Stimulated activated naive CD4-positive, alpha-beta T cell treated with Interleukin-2 at 50 U/mL for 16 hours (primary cell): Measurements from ENCODE around the gene SH3YL1.

Experiments
- DNase-seq: peaks from one replicate; lab custom pipeline; 2025; lab: John Stamatoyannopoulos, UW

The SH3YL1 gene

DNA sequence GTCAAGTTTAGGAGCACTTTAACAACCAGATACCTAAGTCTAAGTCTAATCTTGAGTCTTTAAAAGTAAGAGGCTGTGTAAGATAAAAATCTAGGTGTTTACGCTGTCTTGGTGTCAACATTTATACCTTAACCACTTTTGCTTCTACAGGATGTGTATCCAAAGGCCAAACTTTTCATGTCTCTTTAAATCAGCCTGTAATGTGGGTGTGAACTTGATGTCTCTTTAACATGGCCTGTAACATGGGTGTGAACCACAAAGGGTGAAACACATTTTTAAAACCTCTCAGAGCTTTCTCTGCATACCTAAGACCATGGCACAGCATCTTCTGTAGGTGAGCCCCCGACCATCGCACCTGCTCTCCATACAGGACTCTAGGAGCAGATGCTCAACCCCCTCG is 40.4 kb downstream of the SH3YL1 start:
- DNase-seq: no peak

DNA sequence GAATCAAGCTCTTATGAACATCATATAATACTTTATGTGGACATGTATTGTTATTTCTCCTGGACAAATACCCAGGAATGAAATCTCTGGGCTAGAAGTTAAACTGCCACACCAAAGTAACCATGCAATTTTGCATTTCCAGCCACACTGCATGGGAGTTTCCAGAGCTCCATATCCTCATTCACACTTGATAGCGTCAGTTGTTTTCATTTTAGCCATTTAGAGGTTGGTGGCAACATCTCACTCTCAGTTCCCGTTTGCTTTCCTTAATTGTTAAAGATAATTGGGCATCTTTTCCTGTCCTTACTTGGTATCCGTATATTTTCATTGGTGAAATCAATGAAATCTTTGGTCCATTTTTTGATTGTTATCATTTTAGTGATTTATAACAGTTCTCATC is 47.8 kb downstream of the SH3YL1 start:
- no peak for DNase-seq

DNA sequence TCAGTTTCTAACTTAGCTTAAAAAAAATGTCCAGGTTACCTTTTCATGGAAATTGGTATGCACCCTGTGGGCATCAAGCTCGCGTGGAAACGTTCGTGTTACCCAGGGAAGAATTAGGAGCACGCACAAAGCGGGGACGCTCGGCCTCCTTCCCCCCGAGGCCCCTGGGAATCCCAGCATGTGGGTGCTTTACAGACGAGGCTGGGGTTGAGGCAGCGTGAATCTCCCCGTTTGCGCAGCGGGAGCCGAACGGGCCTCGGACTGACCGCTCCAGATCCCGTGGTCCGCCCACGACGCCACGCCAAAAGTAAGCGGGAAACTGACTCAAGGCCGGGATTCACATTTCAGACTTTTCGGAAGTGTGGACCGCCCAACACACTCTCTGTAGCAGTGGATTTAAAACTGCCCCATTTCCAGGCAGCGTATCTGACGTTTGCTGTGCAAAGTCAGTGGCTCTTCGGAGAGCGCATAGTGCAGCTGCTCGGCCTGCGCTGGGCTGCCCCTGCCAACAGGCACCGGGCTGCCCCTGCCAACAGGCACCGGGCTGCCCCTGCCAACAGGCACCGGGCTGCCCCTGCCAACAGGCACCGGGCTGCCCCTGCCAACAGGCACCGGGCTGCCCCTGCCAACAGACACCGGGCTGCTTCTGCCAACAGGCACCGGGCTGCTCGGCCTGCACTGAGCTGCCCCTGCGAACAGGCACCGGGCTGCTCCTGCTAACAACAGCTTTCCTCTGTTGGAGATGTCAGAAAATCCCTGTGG is 49.7 kb downstream of the SH3YL1 start:
- no peak for DNase-seq

DNA sequence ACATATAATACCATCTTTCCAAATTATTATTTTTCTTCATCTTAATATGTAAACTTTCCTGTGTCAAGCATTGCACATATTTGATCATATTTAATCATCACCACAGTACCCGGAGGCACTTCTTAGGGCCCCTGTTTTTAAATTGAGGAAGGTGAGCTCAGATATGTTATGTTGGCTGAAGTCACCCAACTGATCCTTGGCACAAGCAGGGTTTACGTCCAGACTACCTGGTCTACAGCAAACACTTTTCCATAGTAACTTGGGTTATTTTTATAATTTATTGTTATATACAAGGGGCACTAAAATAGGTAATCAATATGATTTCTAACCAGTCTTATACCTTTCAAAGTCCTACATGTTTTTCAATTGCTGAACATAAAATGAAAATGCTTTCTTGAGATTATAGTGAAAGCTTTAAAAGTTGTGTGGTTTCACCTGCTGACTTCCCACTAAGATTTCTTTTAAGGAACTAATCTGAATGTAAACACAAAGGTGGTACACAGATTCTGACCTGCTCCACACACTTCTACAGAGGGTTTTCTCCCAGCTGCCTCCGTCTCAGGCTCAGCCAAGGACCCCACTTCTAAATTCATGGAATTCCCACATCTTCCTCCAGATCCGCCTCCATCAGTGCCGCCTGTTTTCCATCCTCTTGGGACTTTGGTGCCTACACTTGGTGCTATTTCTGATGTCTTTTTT is 52.2 kb downstream of the SH3YL1 start:
- DNase-seq: no peak

DNA sequence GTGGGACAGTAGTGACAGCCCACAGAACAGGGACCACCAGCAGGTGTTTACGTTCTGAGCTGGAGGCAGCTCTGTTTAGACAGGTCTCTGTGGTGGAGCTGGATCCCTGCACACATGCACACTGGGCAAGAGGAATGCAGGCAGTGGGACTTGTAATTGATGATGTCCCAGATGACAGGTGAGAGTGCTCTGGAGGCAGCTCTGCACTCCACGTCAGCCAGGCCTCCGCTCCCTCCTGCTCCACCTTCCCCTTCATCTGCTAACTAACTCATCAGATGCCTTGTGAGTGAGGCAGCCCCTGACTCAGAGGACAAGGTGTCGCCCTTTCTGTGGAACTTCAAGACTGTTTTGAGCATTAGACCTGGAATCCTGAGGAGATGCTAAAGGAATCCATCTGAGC is 53.2 kb downstream of the SH3YL1 start:
- DNase-seq: no peak

DNA sequence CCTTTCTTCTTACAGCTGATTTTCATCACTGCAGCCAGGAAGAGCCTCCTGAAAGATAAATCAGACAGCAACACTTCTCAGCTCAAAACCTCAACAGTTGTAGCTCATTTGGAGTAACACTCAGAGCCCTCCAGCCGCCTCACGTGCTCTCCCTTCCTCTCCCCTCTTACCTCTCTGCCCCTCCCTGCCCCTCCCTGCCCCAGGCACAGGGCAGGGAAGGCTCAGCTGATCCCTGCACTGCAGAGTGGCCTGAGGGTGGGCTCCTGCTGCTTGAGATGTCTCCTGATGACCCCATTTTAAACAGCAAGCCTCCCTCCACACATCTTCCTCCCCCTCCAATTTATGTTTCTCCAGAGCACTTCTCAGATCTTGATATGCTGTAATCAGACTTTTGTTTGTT is 54.4 kb downstream of the SH3YL1 start:
- no peak for DNase-seq

DNA sequence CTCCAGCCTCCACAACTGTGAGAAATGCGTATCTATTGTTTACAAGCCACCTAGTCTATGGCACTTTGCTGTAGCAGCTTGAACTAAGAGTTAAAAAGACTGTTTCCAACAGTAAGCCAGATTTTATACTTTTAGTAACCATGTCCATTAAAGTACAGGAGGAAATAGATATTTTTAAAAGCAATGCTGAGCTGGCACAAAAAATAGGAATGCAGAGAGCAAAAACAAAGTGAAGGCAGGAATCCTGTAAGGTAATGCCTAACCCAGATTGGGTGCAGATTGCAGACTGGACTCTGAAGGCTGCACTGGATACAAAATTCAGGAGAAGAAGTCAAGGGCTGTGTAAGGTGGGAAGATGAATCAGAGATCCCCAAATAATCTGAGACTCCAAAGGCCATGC is 55.5 kb downstream of the SH3YL1 start:
- no peak for DNase-seq

DNA sequence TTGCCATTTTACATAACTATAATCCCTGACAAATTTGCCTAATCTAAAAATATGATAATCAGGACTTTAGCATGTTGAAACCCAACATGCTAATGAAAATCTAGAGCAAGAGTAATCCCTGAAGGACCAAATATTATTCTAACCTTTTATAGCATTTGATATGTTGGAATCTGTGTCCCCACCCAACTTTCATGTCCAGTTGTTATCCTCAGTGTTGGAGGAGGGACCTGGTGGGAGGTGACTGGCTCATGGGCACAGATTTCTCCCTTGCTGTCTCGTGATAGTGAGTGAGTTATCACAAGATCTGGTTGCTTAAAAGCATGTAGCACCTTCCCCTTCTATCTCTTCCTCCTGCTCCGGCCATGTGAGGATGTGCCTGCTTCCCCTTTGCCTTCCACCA is 59.8 kb downstream of the SH3YL1 start:
- DNase-seq: no peak

DNA sequence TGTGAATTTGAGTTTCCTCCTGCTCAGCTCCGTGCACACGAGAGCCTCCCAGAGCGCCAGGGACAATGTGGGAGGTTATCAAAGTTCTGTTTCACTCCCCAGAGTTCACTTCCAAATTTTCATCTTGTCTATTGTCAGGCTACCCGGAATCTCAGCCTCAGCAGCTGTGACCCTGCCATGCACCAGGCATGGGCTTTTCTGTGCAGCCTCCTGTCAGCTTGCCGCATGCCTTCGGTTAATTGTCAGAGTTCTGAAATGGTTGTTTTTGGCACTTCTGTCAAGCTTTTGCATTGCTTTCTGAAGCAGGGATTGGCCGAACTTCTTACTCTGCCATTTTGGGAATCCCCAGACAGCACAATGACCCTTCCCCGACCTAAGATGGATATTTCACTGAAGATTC is 60.4 kb downstream of the SH3YL1 start:
- no peak for DNase-seq

DNA sequence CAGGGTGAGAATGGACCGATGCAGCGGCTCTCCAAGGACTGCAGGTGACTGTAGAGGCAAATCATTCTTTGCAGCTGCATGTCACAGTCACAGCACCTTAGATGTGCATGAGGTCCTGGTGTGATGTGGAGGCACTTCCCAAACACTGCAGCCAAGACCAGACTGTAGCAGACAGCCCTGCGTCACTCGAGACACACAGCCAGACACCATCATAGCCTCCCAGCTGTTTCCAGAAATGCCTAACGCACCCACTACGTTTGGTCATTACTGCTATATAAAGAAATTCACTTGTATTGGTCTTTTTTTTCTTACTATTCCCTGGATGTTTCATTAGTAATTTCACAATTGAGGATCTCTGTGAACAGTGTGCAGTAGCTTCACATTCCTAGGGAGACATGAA is 60.9 kb downstream of the SH3YL1 start:
- no peak for DNase-seq

DNA sequence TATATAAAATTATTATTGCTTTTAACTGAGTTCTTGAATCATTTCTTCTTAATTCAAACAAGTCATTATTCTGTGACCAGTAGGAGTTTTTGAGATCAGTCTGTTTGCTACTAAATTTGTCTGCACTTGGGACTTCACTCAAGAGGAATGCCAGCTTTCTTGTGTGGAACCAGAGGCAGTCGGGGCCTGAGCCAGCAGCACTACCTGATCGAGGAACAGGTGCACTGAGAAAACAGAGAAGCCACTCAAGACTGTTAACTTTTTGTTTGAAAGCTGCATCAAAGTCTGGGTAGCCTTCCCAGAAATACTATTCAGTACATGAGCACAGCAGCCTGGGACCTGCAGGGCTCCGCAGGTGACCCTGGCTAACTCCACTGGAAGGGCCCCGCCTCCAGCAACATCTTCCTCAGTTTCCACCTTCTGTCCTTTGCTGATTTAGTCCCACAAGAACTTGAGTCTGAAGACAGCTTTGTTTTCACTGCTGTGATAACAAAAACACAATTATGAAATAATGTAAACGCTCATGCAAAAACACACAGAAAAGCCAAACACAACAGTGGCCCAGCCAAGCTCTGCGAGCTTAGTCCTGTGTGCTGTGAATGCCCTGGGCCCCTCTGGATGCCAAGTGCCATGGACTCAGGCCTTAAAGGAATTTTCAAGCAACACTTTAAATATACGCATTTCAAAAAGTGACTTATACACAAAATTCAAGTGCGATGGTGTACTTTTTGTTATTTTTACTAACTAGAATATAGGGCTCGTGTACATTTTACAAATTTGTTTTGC is 62.0 kb downstream of the SH3YL1 start:
- no peak for DNase-seq

DNA sequence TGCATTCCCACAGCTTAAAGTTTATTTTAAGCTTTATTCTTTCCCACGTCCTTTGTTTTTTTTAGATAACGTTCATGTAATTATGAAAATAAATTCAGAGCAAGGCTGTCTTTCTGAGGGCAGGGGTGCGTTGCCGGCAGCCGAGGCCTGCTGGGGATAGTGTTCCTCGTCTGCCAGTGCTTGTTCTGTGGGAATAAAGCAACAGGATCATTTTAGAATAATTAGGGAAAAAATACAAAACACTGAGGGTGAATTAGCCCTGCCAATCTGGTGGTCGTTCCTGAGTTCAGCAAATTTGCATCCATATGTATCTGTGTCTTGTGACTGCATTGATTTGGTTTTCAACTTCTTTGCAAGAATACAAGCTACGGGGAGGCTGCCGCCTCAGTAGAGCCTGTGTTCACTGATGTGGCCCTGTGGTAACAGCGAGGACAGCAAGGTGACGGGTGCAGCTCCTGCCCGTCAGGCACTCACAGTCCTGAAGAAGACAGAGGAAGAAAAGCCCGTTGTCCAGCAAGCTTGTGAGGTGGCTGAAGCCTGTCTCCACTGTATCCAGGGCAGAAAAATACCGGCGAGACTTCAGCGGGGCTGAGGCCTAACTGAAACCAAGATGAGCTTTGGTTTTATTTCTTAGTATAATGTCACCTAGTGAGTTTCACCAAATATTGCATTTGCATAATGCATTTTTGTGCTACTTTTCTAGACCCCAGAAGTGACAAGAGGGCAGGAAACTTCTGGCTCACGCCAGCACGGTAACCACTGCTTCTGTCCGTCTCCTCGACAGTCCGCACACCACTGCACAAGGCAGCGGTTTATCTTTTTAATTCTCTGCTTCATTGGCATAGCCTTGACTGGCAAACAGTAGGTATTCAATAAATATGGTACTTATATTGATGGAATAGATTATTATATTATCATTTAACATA is 64.5 kb downstream of the SH3YL1 start:
- DNase-seq: no peak

DNA sequence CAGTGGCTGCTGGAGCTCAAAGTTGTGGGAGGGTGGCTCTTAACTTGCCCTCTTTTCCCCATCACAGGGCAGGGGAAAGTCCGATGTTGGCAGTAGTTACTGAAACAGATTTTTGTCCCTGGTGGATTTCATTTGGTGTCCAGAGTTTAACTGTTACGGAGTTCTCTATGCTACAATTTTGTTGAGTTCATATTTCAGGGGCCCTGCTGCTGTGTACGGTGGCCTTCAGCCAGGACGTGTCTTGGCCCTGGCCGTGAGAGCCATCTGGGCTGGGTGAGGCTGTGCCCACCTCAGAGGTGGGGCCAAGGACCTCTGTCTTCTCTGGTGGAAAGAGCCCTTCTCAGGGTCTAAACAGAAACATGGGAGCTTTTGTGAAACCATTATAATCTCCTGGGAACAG is 67.4 kb downstream of the SH3YL1 start:
- no peak for DNase-seq

DNA sequence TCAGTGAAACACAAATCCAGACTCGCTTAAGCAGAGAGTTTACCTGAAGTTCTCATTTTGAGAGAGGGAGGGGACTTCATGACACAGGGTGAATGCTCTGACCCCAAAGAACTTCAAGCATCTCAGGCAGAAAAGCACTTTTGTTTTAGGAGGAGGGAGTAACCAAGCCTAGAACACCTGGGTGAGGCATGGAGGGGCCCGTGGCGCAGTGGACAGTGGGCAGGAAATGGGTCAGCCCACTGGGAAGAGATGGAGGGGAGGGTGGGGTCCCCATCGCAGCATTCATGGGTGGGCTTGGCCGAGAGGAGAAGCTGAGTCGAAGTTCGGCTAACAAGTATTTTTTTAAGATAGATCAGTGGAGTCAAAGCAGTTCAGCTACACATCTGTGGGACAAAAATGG is 67.9 kb downstream of the SH3YL1 start:
- DNase-seq: no peak

DNA sequence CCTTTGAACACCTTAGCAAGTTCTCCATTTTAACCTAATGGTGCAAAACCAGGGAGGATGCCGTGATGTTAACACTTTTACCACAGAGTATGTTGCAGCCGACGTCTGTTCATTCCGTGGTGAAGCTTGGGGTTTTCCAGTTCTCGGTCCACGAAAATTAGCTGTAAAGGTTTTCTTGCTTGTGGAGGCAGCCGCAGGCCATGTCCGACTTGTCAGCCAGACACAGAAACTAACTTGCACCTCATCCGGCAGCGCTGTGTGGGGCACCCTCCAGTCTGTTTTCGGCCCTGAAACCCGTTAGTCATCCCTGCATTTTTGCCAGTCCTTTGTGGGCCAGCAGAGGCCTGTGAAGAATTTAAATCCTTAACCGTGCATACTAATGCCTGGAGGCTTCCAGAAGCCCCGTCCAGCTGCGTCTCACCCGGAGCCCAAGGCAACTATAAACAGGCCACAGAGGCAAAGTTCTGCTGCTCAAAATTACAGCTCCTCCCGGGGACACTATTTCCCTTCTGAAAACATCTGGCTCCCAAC is 70.6 kb downstream of the SH3YL1 start:
- DNase-seq: no peak

DNA sequence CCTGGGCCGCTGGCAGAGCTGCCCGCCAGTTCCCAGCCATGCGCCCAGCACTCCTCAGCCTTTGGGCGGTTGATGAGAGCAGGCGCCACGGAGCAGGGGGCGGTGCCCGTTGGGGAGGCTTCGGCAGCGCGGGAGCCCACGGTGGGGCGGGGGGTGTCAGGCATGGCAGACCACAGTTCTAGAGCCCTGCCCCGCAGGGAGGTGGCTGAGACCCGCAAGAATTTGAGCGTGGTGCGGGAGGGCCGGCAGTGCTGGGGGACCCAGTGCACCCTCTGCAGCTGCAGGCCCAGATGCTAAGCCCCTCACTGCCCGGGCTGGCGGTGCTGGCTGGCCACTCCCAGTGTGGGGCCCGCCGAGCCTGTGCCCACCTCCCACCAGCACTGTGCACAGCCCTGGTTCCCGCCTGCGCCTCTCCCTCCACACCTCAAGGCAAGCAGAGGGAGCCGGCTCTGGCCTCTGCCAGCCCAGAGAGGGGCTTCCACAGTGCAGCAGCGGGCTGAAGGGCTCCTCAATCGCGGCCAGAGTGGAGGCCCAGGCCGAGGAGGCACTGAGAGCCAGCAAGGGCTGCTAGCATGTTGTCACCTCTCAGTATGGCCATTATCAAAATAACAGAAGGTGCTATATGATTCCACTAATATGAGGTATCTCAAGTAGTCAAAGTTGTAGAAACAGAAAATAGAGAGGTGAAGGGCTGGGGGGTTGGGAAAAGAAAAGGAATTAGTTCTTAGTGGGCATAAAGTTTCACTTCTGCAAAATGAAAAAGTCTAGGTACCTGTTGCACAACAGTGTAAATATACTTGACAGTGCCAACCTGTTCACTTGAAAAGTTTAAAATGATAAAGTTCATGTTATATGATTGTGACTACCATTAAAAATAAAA is 72.3 kb downstream of the SH3YL1 start:
- no peak for DNase-seq

DNA sequence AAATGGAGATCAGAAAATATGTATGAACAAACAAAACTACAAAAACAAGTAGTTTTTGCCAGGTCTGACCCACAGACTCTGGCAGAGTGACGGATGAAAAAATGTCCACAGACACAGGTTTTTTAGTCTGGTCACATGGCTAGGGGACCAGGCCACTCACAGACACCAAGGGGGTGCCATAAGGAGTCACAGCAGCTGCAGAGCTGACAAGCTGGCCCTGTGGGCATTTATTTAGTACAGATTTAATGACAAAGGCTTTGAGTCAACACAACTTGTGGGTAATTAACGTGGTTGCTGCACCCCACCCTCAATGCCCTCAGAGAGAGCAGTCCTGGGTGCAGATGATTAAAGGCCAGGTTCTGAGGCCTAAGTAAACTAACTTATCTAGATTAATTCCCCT is 76.0 kb downstream of the SH3YL1 start:
- no peak for DNase-seq

DNA sequence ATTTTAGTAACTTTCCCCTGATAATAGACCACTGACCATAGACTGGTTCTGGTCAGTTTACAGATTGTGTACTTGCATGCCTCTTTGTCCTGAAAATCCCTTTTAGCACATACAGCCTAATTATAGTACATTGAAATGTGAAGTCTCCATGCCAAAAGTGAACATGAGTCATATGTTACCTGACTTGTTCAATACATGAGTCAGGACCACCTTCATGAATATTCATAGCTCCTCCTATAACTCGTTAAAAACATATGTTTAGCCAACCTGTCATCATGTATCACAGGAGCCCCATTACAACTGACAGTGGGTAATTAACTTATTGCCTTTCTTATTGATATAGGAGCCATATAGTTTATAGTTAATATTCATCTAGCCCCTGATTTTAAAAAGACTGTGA is 78.6 kb downstream of the SH3YL1 start:
- no peak for DNase-seq

DNA sequence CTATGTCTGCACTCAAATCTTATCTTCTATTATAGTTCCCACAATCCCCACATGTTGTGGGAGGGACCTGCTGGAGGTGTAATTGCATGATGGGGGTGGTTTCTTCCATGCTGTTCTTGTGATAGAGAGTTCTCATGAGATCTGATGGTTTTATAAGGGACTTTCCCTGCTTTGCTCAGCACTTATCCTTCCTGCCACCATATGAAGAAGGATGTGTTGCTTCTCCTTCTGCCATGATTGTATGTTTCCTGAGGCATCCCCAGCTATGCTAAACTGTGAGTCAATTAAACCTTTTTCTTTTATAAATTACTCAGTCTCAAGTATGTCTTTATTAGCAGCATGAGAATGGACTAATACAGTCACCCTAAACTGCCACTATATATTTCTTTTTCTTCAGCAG is 79.1 kb downstream of the SH3YL1 start:
- DNase-seq: no peak

DNA sequence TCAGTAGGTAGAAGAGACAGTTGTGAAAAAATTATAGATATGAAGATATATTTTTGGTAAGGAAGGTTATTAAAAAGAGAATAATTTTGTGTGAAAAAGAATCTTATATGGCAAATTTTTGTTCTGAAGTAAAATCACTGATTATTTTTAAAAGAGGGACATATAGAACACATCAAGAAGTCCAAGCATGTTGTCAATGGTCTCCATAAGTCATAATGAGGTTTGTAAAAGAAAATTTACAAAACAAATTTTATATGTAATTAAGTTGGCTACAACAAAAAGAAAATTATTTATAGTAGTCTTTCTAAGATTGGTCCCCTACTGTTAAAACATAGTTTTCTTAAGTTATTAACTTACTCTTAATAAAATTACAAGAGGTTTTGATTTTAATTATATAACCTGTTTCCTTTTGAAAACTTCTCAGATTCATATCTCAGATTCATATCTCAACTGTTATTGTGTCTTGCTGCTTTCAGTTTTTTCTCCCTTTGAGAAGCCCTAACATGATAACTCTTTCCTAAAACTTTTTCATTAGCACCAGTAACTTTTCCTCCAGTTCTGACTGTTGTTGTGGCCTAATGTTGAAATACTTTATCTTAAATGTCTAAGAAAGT is 81.2 kb downstream of the SH3YL1 start:
- no peak for DNase-seq
